Right atrium auricular region (tissue), 2 donors: ENCODE data around the gene DYRK1A. TPM values are rescaled to one million over a fixed set of nuclear protein-coding genes. Genes with fewer than 3 reads are reported as not detected.
A peak's percentile ranks its signal among the peaks of the same experiment; 100 is the strongest.

Source experiments
- DNase-seq: peaks from one replicate; pipeline ENCODE4 v3.0.0-alpha.2; 2019; ENCODE audit warnings: low spot score
- H3K27ac ChIP-seq, 2 donors: fragments of 200-600 bp; sonication (generic); 1 replicate in 1 of 2; 2 replicates in 1 of 2; pipeline ENCODE4 v1.5.1; 2016 to 2019
- H3K27me3 ChIP-seq, 2 donors: fragments of 200-600 bp; sonication (generic); one replicate each; pipeline versions ENCODE4 v1.5.1 to v1.6.0; 2017 to 2019
- H3K36me3 ChIP-seq: fragments of 200-600 bp; sonication (generic); one replicate; pipeline ENCODE4 v1.5.1; 2016
- H3K4me1 ChIP-seq, 2 donors: fragments of 200-600 bp; sonication (generic); one replicate each; pipeline versions ENCODE4 v1.5.1 to v1.6.0; 2017 to 2019
- H3K4me3 ChIP-seq, 2 donors: fragments of 200-600 bp; sonication (generic); 1 replicate in 1 of 2; 2 replicates in 1 of 2; pipeline ENCODE4 v1.5.1; 2017 to 2019; ENCODE audit warnings: mild to moderate bottlenecking in 1 of 2, moderate library complexity in 1 of 2
- H3K9me3 ChIP-seq, 2 donors: fragments of 200-600 bp; sonication (generic); one replicate each; pipeline ENCODE4 v1.5.1; 2019
- CTCF ChIP-seq, 2 donors: fragments of 200-600 bp; sonication (generic); IDR thresholded peaks; one replicate each; pipeline ENCODE4 v1.5.1; 2019; ENCODE audit warnings: antibody characterized with exemption in 2 of 2
- total RNA-seq, 2 donors: library from RNA; depleted of rRNA; stranded (reverse); fragments of >200 nt; gene quantifications; one replicate each; pipeline ENCODE4 v1.1.0, GENCODE V29; 2016

Gene DYRK1A
- total RNA-seq, 2 donors from 2014 or later, result 69.3 to 94.7 TPM

- Histone ChIP-seq H3K4me1 (peaks cover 0 to 31% of the 10 kb centered on the region in 2 donors), H3K27ac (peak overlapping the region; percentile 99 to 100), H3K36me3 (no peaks in the 10 kb centered on the region), H3K27me3 (no peaks in the 10 kb centered on the region), H3K4me3 (peak overlapping the region; percentile 81 to 90), H3K9me3 (no peaks in the 10 kb centered on the region)
- no peak for TF ChIP-seq CTCF (IDR thresholded peaks at IDR 0.05)
- DNase-seq, result peak; percentile 68
These were observed 774 bp upstream of the DYRK1A start for GRCh38 chr21:37365517-37366481.

GRCh38 chr21:37367336-37367702 lies 746 bp downstream of the DYRK1A start:
- no peak for DNase-seq
- Histone ChIP-seq H3K36me3 (no peaks in the 10 kb centered on the region), H3K27ac (peak overlapping the region; percentile 97 to 100), H3K9me3 (no peaks in the 10 kb centered on the region), H3K4me3 (peak overlapping the region; percentile 66 to 90), H3K27me3 (no peaks in the 10 kb centered on the region), H3K4me1 (peaks cover 0 to 44% of the 10 kb centered on the region in 2 donors)
- TF ChIP-seq CTCF (IDR thresholded peaks at IDR 0.05), result no peak

- Histone ChIP-seq H3K27ac (peak overlapping the region; percentile 97 to 100), H3K36me3 (no peaks in the 10 kb centered on the region), H3K4me1 (peaks cover 0 to 50% of the 10 kb centered on the region in 2 donors), H3K4me3 (peak overlapping the region; percentile 66 to 90), H3K9me3 (no peaks in the 10 kb centered on the region), H3K27me3 (no peaks in the 10 kb centered on the region)
- DNase-seq, result no peak
- TF ChIP-seq CTCF (IDR thresholded peaks at IDR 0.05), result no peak
These were observed 1.3 kb downstream of the DYRK1A start for GRCh38 chr21:37367703-37368540.

- H3K27me3 ChIP-seq, result no peaks in the 10 kb centered on the region
- H3K9me3 ChIP-seq, result no peaks in the 10 kb centered on the region
- peaks cover 0 to 58% of the 10 kb centered on the region in 2 donors for H3K4me1 ChIP-seq
- no peak for TF ChIP-seq CTCF (IDR thresholded peaks at IDR 0.05)
- H3K4me3 ChIP-seq, result peak overlapping the region; percentile 66 to 90
- H3K27ac ChIP-seq, result peak overlapping the region; percentile 97 to 100
- no peak for DNase-seq
- H3K36me3 ChIP-seq, result no peaks in the 10 kb centered on the region
These were observed 2.1 kb downstream of the DYRK1A start for GRCh38 chr21:37368541-37369279.

GRCh38 chr21:37369307-37369854 lies 2.8 kb downstream of the DYRK1A start:
- no peak for DNase-seq
- peak overlapping the region; percentile 97 to 100 for H3K27ac ChIP-seq
- no peaks in the 10 kb centered on the region for H3K36me3 ChIP-seq
- peaks cover 0 to 65% of the 10 kb centered on the region in 2 donors for H3K4me1 ChIP-seq
- TF ChIP-seq CTCF (IDR thresholded peaks at IDR 0.05), result no peak
- no peaks in the 10 kb centered on the region for H3K27me3 ChIP-seq
- no peaks in the 10 kb centered on the region for H3K9me3 ChIP-seq
- H3K4me3 ChIP-seq, result peak overlapping the region; percentile 66 to 90
